Lower leg skin (tissue), 3 donors: ENCODE results near the gene MRPL55.

Experiments
- CTCF ChIP-seq, 3 donors: fragments of 450-650 bp; IDR thresholded peaks; one replicate each; pipeline ENCODE4 v1.5.1; 2016; ENCODE audit warnings: antibody characterized with exemption in 3 of 3, mild to moderate bottlenecking in 3 of 3, moderate library complexity in 2 of 3
- POLR2A ChIP-seq, 2 donors: fragments of 450-650 bp; IDR thresholded peaks; one replicate each; pipeline ENCODE4 v1.6.1; 2016 to 2017; ENCODE audit warnings: antibody characterized with exemption in 2 of 2, mild to moderate bottlenecking in 1 of 2, moderate library complexity in 1 of 2

GRCh38 chr1:228106800-228107054 is 2.4 kb downstream of the MRPL55 start:
- no peak for TF ChIP-seq POLR2A (IDR thresholded peaks at IDR 0.05)
- TF ChIP-seq CTCF (IDR thresholded peaks at IDR 0.05) = no peak
